Measurements from ENCODE around the gene LPCAT3. TPM values are rescaled to one million over a fixed set of nuclear protein-coding genes. Genes with fewer than 3 reads are reported as not detected.

Gene LPCAT3
- total and polyA plus RNA-seq, 2 of the 13 experiments (the other 11 are each of a cell fraction or from before 2014, with no cell fraction given): 44.5 to 64.3 TPM

- ChIA-PET POLR2A (interaction anchor here (1.3 kb wide), 1 partner anchor 10 kb away, joined by 6 read pairs; no protein-coding TSS in a partner anchor), CTCF (ENCODE audit: low intra/inter-chr PET ratio, low total read pairs) (interaction anchor here (1.1 to 1.5 kb wide), 3 partner anchors 50 to 98 kb away, joined by 3 to 5 read pairs (median 4); partner anchors contain the start of gene C1R)
- in situ Hi-C loops (cut with HindIII; ENCODE audit: extremely low pct_ligation_motif_present, low pct_unique_long_range_greater_than_20kb): no loop called here
- H3K4me3 ChIP-seq (replicated peaks in 1 of 3; ENCODE audit: insufficient read depth in 1 of 3, low read depth in 2 of 3, low read length in 3 of 3): no peak overlapping the region
- DNase-seq (ENCODE audit: low spot score): peak; percentile 34
- H3K4me2 ChIP-seq (ENCODE audit: low read depth, low read length): no peak overlapping the region
- no peaks in the 10 kb centered on the region for H3K36me3 ChIP-seq (replicated peaks in 1 of 2; ENCODE audit: control insufficient read depth in 1 of 2, insufficient read depth in 2 of 2, low read length in 2 of 2)
- BruUV-seq (replicated peaks): no TSS peak
- H3K9ac ChIP-seq (ENCODE audit: insufficient read depth, low read depth, low read length): no peak overlapping the region
- no peak overlapping the region for H3K27ac ChIP-seq (ENCODE audit: extremely low read length, insufficient read depth, low read length)
- no peaks in the 10 kb centered on the region for H3K79me2 ChIP-seq (ENCODE audit: insufficient read depth, low read length)
- 0% methylated on average over 6 of the region's 6 CpGs for WGBS (ENCODE audit: low lambda C conversion rate)
- ATAC-seq: no peak
- H3K9me3 ChIP-seq (ENCODE audit: low read length): no peaks in the 10 kb centered on the region
- H3K27me3 ChIP-seq (ENCODE audit: control insufficient read depth in 1 of 2, insufficient read depth in 2 of 2, low read length in 2 of 2): no peaks in the 10 kb centered on the region
- peaks cover 28% of the 10 kb centered on the region for H3K4me1 ChIP-seq (ENCODE audit: insufficient read depth, low read length)
- no peak overlapping the region for H2AFZ ChIP-seq (ENCODE audit: low read length)
- H4K20me1 ChIP-seq (ENCODE audit: insufficient read depth, low read length): no peaks in the 10 kb centered on the region
- FAIRE-seq: no peak
- TF ChIP-seq MIER3 (CRISPR knock-in tag; IDR thresholded peaks at IDR 0.05; ENCODE audit: borderline replicate concordance): no peak
- 0 out of 2 replicates have a peak, but pooled peaks have one; percentile 27 for TF ChIP-seq SMC3 (IDR thresholded peaks at IDR 0.05; ENCODE audit: low read length)
- no peak for TF ChIP-seq ZNF20 (CRISPR knock-in tag; IDR thresholded peaks at IDR 0.05)
- TF ChIP-seq STAG1 (CRISPR knock-in tag; IDR thresholded peaks at IDR 0.05): peak; percentile 60
- TF ChIP-seq ZBTB2 (CRISPR knock-in tag; IDR thresholded peaks at IDR 0.05; ENCODE audit: low read depth): no peak
- TF ChIP-seq RARG (CRISPR knock-in tag; IDR thresholded peaks at IDR 0.05; ENCODE audit: low read depth): no peak
- TF ChIP-seq CTCF (CRISPR knock-in tag; IDR thresholded peaks at IDR 0.05): peak; percentile 53
- TF ChIP-seq MAFK (conservative IDR thresholded peaks at IDR 0.05 in 1 of 2, IDR thresholded peaks at IDR 0.05 in 1 of 2; ENCODE audit: low read length in 2 of 2): 0 out of 4 replicates have a peak, but pooled peaks of 1 of the 2 experiments have one; percentile 12
- no peak for TF ChIP-seq KLF6 (CRISPR knock-in tag; IDR thresholded peaks at IDR 0.05)
- TF ChIP-seq ZNF354B (CRISPR knock-in tag; IDR thresholded peaks at IDR 0.05): no peak
- TF ChIP-seq ZFP1 (CRISPR knock-in tag; IDR thresholded peaks at IDR 0.05): no peak
- TF ChIP-seq SP5 (CRISPR knock-in tag; IDR thresholded peaks at IDR 0.05; ENCODE audit: borderline replicate concordance, low read depth): no peak
- TF ChIP-seq, protein P1, sequence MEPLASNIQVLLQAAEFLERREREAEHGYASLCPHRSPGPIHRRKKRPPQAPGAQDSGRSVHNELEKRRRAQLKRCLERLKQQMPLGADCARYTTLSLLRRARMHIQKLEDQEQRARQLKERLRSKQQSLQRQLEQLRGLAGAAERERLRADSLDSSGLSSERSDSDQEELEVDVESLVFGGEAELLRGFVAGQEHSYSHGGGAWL (CRISPR knock-in tag; IDR thresholded peaks at IDR 0.05): no peak
- no peak for TF ChIP-seq ZNF484 (CRISPR knock-in tag; IDR thresholded peaks at IDR 0.05; ENCODE audit: borderline replicate concordance, low read depth)
- intact Hi-C loops (cut with micrococcal nuclease; ENCODE audit: unreplicated experiment): no loop called here
These were observed 24.6 kb upstream of the LPCAT3 start for GRCh38 chr12:7042842-7043241.

Data from HepG2 (cell line).